Right atrium auricular region (tissue), 2 donors: Measurements from ENCODE around the gene PDE4C. TPM values are rescaled to one million over a fixed set of nuclear protein-coding genes. Genes with fewer than 3 reads are reported as not detected.

ENCODE experiments used
- DNase-seq: peaks from one replicate; pipeline ENCODE4 v3.0.0-alpha.2; 2019; ENCODE audit warnings: low spot score
- H3K27ac ChIP-seq, 2 donors: fragments of 200-600 bp; sonication (generic); 1 replicate in 1 of 2; 2 replicates in 1 of 2; pipeline ENCODE4 v1.5.1; 2016 to 2019
- H3K27me3 ChIP-seq, 2 donors: fragments of 200-600 bp; sonication (generic); one replicate each; pipeline versions ENCODE4 v1.5.1 to v1.6.0; 2017 to 2019
- H3K36me3 ChIP-seq: fragments of 200-600 bp; sonication (generic); one replicate; pipeline ENCODE4 v1.5.1; 2016
- H3K4me1 ChIP-seq, 2 donors: fragments of 200-600 bp; sonication (generic); one replicate each; pipeline versions ENCODE4 v1.5.1 to v1.6.0; 2017 to 2019
- H3K4me3 ChIP-seq, 2 donors: fragments of 200-600 bp; sonication (generic); 1 replicate in 1 of 2; 2 replicates in 1 of 2; pipeline ENCODE4 v1.5.1; 2017 to 2019; ENCODE audit warnings: mild to moderate bottlenecking in 1 of 2, moderate library complexity in 1 of 2
- H3K9me3 ChIP-seq, 2 donors: fragments of 200-600 bp; sonication (generic); one replicate each; pipeline ENCODE4 v1.5.1; 2019
- total RNA-seq, 2 donors: library from RNA; depleted of rRNA; stranded (reverse); fragments of >200 nt; gene quantifications; one replicate each; pipeline ENCODE4 v1.1.0, GENCODE V29; 2016
- TF ChIP-seq, protein P1 (sequence below), 2 donors: fragments of 200-600 bp; sonication (generic); IDR thresholded peaks; one replicate each; pipeline ENCODE4 v1.5.1; 2019; ENCODE audit warnings: antibody characterized with exemption in 2 of 2

The PDE4C gene
- total RNA-seq, 2 donors from 2014 or later = 1.4 TPM; not detected in 1

- Histone ChIP-seq H3K27me3 (no peaks in the 10 kb centered on the region), H3K27ac (no peak overlapping the region), H3K4me3 (peak overlapping the region in 1 of 2 donors; percentile 71), H3K9me3 (no peaks in the 10 kb centered on the region), H3K4me1 (peaks cover 0 to 30% of the 10 kb centered on the region in 2 donors), H3K36me3 (no peaks in the 10 kb centered on the region)
- TF ChIP-seq, protein P1, sequence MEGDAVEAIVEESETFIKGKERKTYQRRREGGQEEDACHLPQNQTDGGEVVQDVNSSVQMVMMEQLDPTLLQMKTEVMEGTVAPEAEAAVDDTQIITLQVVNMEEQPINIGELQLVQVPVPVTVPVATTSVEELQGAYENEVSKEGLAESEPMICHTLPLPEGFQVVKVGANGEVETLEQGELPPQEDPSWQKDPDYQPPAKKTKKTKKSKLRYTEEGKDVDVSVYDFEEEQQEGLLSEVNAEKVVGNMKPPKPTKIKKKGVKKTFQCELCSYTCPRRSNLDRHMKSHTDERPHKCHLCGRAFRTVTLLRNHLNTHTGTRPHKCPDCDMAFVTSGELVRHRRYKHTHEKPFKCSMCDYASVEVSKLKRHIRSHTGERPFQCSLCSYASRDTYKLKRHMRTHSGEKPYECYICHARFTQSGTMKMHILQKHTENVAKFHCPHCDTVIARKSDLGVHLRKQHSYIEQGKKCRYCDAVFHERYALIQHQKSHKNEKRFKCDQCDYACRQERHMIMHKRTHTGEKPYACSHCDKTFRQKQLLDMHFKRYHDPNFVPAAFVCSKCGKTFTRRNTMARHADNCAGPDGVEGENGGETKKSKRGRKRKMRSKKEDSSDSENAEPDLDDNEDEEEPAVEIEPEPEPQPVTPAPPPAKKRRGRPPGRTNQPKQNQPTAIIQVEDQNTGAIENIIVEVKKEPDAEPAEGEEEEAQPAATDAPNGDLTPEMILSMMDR (IDR thresholded peaks at IDR 0.05) = no peak
- DNase-seq = no peak
Observed at GRCh38 chr19:18174983-18175382, 51.3 kb downstream of the PDE4C start.

Other genes starting within 250 kb of the PDE4C start
- gene ARRDC2, start 218.3 kb downstream of the PDE4C start, total RNA-seq = 10 to 100 TPM; 26.7 to 42.4 TPM
- gene IL12RB1, start 139.5 kb downstream of the PDE4C start, total RNA-seq = under 1 TPM; 0.22 to 0.75 TPM
- 1 to 10 TPM; 5.8 to 7.5 TPM for gene MAST3, start 128.7 kb downstream of the PDE4C start, total RNA-seq
- 10 to 100 TPM; 18.7 to 19.0 TPM for gene PIK3R2, start 73.3 kb downstream of the PDE4C start, total RNA-seq
- gene IFI30, start 52.6 kb downstream of the PDE4C start, total RNA-seq = 10 to 100 TPM in 1 of 2 donors, 1 to 10 TPM in 1; 8.1 to 43.2 TPM
- gene MPV17L2, start 33.2 kb downstream of the PDE4C start, total RNA-seq = 10 to 100 TPM; 28.3 to 40.8 TPM
- 10 to 100 TPM in 1 of 2 donors, 1 to 10 TPM in 1; 8.6 to 27.0 TPM for gene RAB3A, start 22.4 kb downstream of the PDE4C start, total RNA-seq
- gene IQCN, start 48.0 kb upstream of the PDE4C start, total RNA-seq = 1 to 10 TPM in 1 of 2 donors, under 1 TPM in 1; 0.52 to 1.5 TPM
- 100 to 1,000 TPM; 240 to 420 TPM for gene JUND, start 55.2 kb upstream of the PDE4C start, total RNA-seq
- 10 to 100 TPM; 68.5 to 97.3 TPM for gene LSM4, start 96.6 kb upstream of the PDE4C start, total RNA-seq
- gene PGPEP1, start 114.2 kb upstream of the PDE4C start, total RNA-seq = 10 to 100 TPM; 16.4 to 20.6 TPM
- gene GDF15, start 159.7 kb upstream of the PDE4C start, total RNA-seq = 1 to 10 TPM; 1.1 to 2.7 TPM
- 1 to 10 TPM; 2.6 to 6.8 TPM for gene LRRC25, start 171.2 kb upstream of the PDE4C start, total RNA-seq
- gene SSBP4, start 193.0 kb upstream of the PDE4C start, total RNA-seq = 10 to 100 TPM; 31.7 to 59.5 TPM
- 10 to 100 TPM; 24.1 to 49.4 TPM for gene ISYNA1, start 211.7 kb upstream of the PDE4C start, total RNA-seq